Calu3 (cell line): ENCODE measurements around the gene PITX3. TPM values are rescaled to one million over a fixed set of nuclear protein-coding genes. Genes with fewer than 3 reads are reported as not detected.
A peak's percentile ranks its signal among the peaks of the same experiment; 100 is the strongest.

Source experiments
- BruUV-seq: library from RNA; stranded (reverse); fragments of 400-500 nt; replicated peaks from 2 replicates; lab custom pipeline; 2021; lab: Mats Ljungman, UMichigan
- CTCF ChIA-PET: fragments of 300-600 bp; sonication (Branson Sonifier 250); formaldehyde crosslinking; loops from one replicate; lab custom pipeline; 2022; ENCODE audit warnings: antibody characterized with exemption; lab: Charles Lee
- DNase-seq: peaks from one replicate; pipeline ENCODE4 v3.0.0; 2022
- H3K27ac Mint-ChIP-seq: one replicate; pipeline ENCODE4 v1.8.0; 2022; ENCODE audit warnings: mixed read lengths; ENCODE audit not compliant: unreplicated experiment
- H3K27me3 Mint-ChIP-seq: one replicate; pipeline ENCODE4 v1.8.0; 2022; ENCODE audit warnings: mixed read lengths; ENCODE audit not compliant: unreplicated experiment
- H3K36me3 Mint-ChIP-seq: one replicate; pipeline ENCODE4 v1.8.0; 2022; ENCODE audit warnings: mild to moderate bottlenecking, moderate library complexity, mixed read lengths; ENCODE audit not compliant: insufficient read depth, unreplicated experiment
- H3K4me1 Mint-ChIP-seq: one replicate; pipeline ENCODE4 v1.8.0; 2022; ENCODE audit warnings: mild to moderate bottlenecking, low read depth, mixed read lengths; ENCODE audit not compliant: unreplicated experiment
- H3K4me3 Mint-ChIP-seq: one replicate; pipeline ENCODE4 v1.8.0; 2022; ENCODE audit warnings: mild to moderate bottlenecking, low read depth, moderate library complexity, mixed read lengths; ENCODE audit not compliant: unreplicated experiment
- H3K9me3 Mint-ChIP-seq: one replicate; pipeline ENCODE4 v1.8.0; 2022; ENCODE audit warnings: low read depth, mixed read lengths; ENCODE audit not compliant: unreplicated experiment
- intact Hi-C: fragments of 100-400 bp; cut with micrococcal nuclease; formaldehyde crosslinking; loops from one replicate; pipeline ENCODE4 v1.10.0; 2022; ENCODE audit not compliant: unreplicated experiment
- total RNA-seq: library from RNA; stranded (reverse); gene quantifications from 2 replicates; pipeline ENCODE4 v1.2.3, GENCODE V29; 2022
- TF ChIP-seq, protein P1 (sequence below): fragments of 200-600 bp; IDR thresholded peaks from one replicate; pipeline ENCODE4 v1.8.0; 2022; ENCODE audit warnings: antibody characterized with exemption; ENCODE audit not compliant: unreplicated experiment

The PITX3 gene
- total RNA-seq, 1 experiment from 2014 or later, result not detected

- BruUV-seq, result no TSS peak
Observed at GRCh38 chr10:102230264-102230860, 10.9 kb downstream of the PITX3 start.

GRCh38 chr10:102229810-102230263 lies 11.5 kb downstream of the PITX3 start:
- TF ChIP-seq, protein P1, sequence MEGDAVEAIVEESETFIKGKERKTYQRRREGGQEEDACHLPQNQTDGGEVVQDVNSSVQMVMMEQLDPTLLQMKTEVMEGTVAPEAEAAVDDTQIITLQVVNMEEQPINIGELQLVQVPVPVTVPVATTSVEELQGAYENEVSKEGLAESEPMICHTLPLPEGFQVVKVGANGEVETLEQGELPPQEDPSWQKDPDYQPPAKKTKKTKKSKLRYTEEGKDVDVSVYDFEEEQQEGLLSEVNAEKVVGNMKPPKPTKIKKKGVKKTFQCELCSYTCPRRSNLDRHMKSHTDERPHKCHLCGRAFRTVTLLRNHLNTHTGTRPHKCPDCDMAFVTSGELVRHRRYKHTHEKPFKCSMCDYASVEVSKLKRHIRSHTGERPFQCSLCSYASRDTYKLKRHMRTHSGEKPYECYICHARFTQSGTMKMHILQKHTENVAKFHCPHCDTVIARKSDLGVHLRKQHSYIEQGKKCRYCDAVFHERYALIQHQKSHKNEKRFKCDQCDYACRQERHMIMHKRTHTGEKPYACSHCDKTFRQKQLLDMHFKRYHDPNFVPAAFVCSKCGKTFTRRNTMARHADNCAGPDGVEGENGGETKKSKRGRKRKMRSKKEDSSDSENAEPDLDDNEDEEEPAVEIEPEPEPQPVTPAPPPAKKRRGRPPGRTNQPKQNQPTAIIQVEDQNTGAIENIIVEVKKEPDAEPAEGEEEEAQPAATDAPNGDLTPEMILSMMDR, result peak; percentile 79
- Mint-ChIP-seq H3K27ac (no peak overlapping the region), H3K4me1 (peaks cover 6% of the 10 kb centered on the region), H3K36me3 (peaks cover 16% of the 10 kb centered on the region), H3K27me3 (peaks cover 37% of the 10 kb centered on the region), H3K4me3 (peak overlapping the region; percentile 70), H3K9me3 (no peaks in the 10 kb centered on the region)
- no TSS peak for BruUV-seq
- CTCF ChIA-PET, result interaction anchor here (0.5 to 3.7 kb wide), 10 partner anchors 12 to 354 kb away, joined by 3 to 71 read pairs (median 8); partner anchors contain the start of genes CUEDC2 and PITX3
- intact Hi-C loops, result loop anchor here (1.0 to 2.0 kb wide), 2 partner anchors 117 to 249 kb away; no protein-coding TSS in a partner anchor
- peak; percentile 86 for DNase-seq

More at GRCh38 chr10:102230264-102230860, 10.9 kb downstream of the PITX3 start:
- H3K27ac Mint-ChIP-seq, result no peak overlapping the region
- H3K4me3 Mint-ChIP-seq, result peak overlapping the region; percentile 70
- H3K9me3 Mint-ChIP-seq, result no peaks in the 10 kb centered on the region
- peaks cover 39% of the 10 kb centered on the region for H3K27me3 Mint-ChIP-seq
- peak; percentile 33 for DNase-seq
- peaks cover 16% of the 10 kb centered on the region for H3K36me3 Mint-ChIP-seq
- H3K4me1 Mint-ChIP-seq, result peaks cover 7% of the 10 kb centered on the region
- CTCF ChIA-PET, result interaction anchor here (0.6 to 3.7 kb wide), 10 partner anchors 11 to 353 kb away, joined by 3 to 71 read pairs (median 8); partner anchors contain the start of genes CUEDC2 and PITX3
- TF ChIP-seq, protein P1, result no peak
- intact Hi-C loops, result loop anchor here (2.0 kb wide), 1 partner anchor 248 kb away; no protein-coding TSS in a partner anchor

DNA sequence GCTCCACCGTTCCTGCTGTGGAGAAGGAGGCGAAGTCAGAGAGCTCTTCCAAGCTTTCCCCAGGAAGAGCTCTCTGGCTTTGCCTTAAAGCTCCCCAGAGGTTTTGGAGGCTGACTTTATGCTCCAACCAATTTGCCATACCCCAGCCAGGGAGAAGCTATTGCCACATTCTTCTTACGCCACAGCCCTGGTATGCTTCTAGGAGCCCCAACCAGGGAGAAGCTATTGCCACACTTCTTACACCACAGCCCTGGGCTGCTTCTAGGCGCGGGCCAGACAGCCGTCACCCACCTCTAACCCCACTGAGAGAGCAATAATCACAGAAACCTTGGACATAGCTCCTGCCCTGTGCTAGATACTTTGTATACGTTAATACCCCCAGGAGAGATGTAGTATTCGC lies 14.3 kb downstream of the PITX3 start:
- H3K4me1 Mint-ChIP-seq, result peaks cover 6% of the 10 kb centered on the region
- no peak for DNase-seq
- H3K4me3 Mint-ChIP-seq, result peak overlapping the region; percentile 67
- intact Hi-C loops, result no loop called here
- no peak overlapping the region for H3K27ac Mint-ChIP-seq
- TF ChIP-seq, protein P1, result no peak
- CTCF ChIA-PET, result interaction anchor here (0.6 to 1.6 kb wide), 4 partner anchors 9 to 125 kb away, joined by 3 to 5 read pairs (median 4); no protein-coding TSS in a partner anchor
- H3K27me3 Mint-ChIP-seq, result peaks cover 37% of the 10 kb centered on the region
- H3K36me3 Mint-ChIP-seq, result peaks cover 16% of the 10 kb centered on the region
- H3K9me3 Mint-ChIP-seq, result no peaks in the 10 kb centered on the region
- BruUV-seq, result no TSS peak

GRCh38 chr10:102226542-102226870 lies 14.8 kb downstream of the PITX3 start:
- no TSS peak for BruUV-seq
- TF ChIP-seq, protein P1, result no peak
- H3K4me1 Mint-ChIP-seq, result peaks cover 6% of the 10 kb centered on the region
- peaks cover 14% of the 10 kb centered on the region for H3K36me3 Mint-ChIP-seq
- H3K9me3 Mint-ChIP-seq, result no peaks in the 10 kb centered on the region
- CTCF ChIA-PET, result interaction anchor here (0.7 to 1.6 kb wide), 5 partner anchors 57 to 168 kb away, joined by 3 to 5 read pairs (median 3); no protein-coding TSS in a partner anchor
- no peak overlapping the region for H3K27ac Mint-ChIP-seq
- intact Hi-C loops, result no loop called here
- peak overlapping the region; percentile 67 for H3K4me3 Mint-ChIP-seq
- peaks cover 40% of the 10 kb centered on the region for H3K27me3 Mint-ChIP-seq
- DNase-seq, result no peak
